GM12878 (cell line): ENCODE data around the gene SLC9A7. TPM values are rescaled to one million over a fixed set of nuclear protein-coding genes. Genes with fewer than 3 reads are reported as not detected.

Experiments used
- ATAC-seq: fragments of 200-7000 bp; cut with Tn5 transposase; 3 replicates; pipeline ENCODE4 v1.9.1; 2020; ENCODE audit warnings: mild to moderate bottlenecking, moderate library complexity
- BruUV-seq: library from RNA; stranded (reverse); fragments of 400-500 nt; replicated peaks from 2 replicates; lab custom pipeline; 2021; lab: Mats Ljungman, UMichigan
- CTCF ChIA-PET: fragments of 300-600 bp; sonication (Branson Sonifier 250); formaldehyde crosslinking; extraction: SDS; loops from one replicate; lab custom pipeline; 2021; ENCODE audit warnings: inconsistent platforms; lab: Yijun Ruan, JAX
- POLR2A ChIA-PET: fragments of 350-600 bp; formaldehyde crosslinking; extraction: SDS; loops from one replicate; lab custom pipeline; 2021; ENCODE audit warnings: inconsistent platforms; lab: Charles Lee
- RAD21 ChIA-PET: fragments of 300-600 bp; sonication (Branson Sonifier 250); formaldehyde crosslinking; loops from one replicate; lab custom pipeline; 2023; ENCODE audit warnings: antibody characterized with exemption; ENCODE audit not compliant: unreplicated experiment; lab: Charles Lee
- SMC1A ChIA-PET: fragments of 300-600 bp; sonication (Branson Sonifier 250); formaldehyde crosslinking; loops from one replicate; lab custom pipeline; 2023; ENCODE audit not compliant: unreplicated experiment, uncharacterized antibody; lab: Charles Lee
- DNase-seq: peaks from one replicate; pipeline ENCODE4 v3.0.0-alpha.2; 2011; ENCODE audit warnings: low read depth, low spot score
- FAIRE-seq: peaks from 3 replicates; lab custom pipeline; 2011; peaks lifted over from hg19 to GRCh38; lab: Jason Lieb, UNC
- H2AFZ ChIP-seq: 2 replicates; pipeline ENCODE4 v1.6.0; 2011; ENCODE audit warnings: low read depth, low read length, control low read depth; ENCODE audit not compliant: control insufficient read depth
- H3K27ac ChIP-seq: 2 replicates; pipeline ENCODE4 v1.5.1; 2011; ENCODE audit warnings: control low read depth; ENCODE audit not compliant: control insufficient read depth, insufficient read depth
- H3K27me3 ChIP-seq, 2 experiments: replicated peaks in 1 of 2; 2 replicates each; pipeline versions ENCODE4 v1.6.0 to v1.6.1; 2011; ENCODE audit warnings: low read length in 1 of 2; ENCODE audit not compliant: control insufficient read depth in 2 of 2, insufficient read depth in 2 of 2
- H3K36me3 ChIP-seq, 2 experiments: 2 replicates each; pipeline ENCODE4 v1.5.1; 2011; ENCODE audit warnings: low read length in 1 of 2; ENCODE audit not compliant: control insufficient read depth in 2 of 2, insufficient read depth in 2 of 2
- H3K4me1 ChIP-seq: 2 replicates; pipeline ENCODE4 v1.6.1; 2011; ENCODE audit warnings: mild to moderate bottlenecking, low read length, moderate library complexity, mixed read lengths; ENCODE audit not compliant: control insufficient read depth, insufficient read depth
- H3K4me2 ChIP-seq: 2 replicates; pipeline ENCODE4 v1.6.0; 2011; ENCODE audit warnings: control low read depth; ENCODE audit not compliant: control insufficient read depth, insufficient read depth
- H3K4me3 ChIP-seq: fragments of 200-600 bp; sonication (generic); 2 replicates; pipeline ENCODE4 v1.5.1; 2016
- H3K79me2 ChIP-seq: 2 replicates; pipeline ENCODE4 v1.6.0; 2011; ENCODE audit warnings: low read length; ENCODE audit not compliant: control insufficient read depth, insufficient read depth
- H3K9ac ChIP-seq: 2 replicates; pipeline ENCODE4 v1.8.0; 2011; ENCODE audit warnings: low read length, control low read depth, mixed read lengths; ENCODE audit not compliant: control insufficient read depth, insufficient read depth
- H3K9me3 ChIP-seq: replicated peaks from 3 replicates; pipeline ENCODE4 v1.5.1; 2011; ENCODE audit warnings: mild to moderate bottlenecking, low read length; ENCODE audit not compliant: control insufficient read depth, insufficient read depth
- H4K20me1 ChIP-seq: 2 replicates; pipeline ENCODE4 v1.6.0; 2011; ENCODE audit not compliant: control insufficient read depth, insufficient read depth
- BMI1 ChIP-seq: fragments of 450-650 bp; IDR thresholded peaks from 2 replicates; pipeline ENCODE4 v1.6.1; 2016; ENCODE audit warnings: mild to moderate bottlenecking, moderate library complexity, borderline replicate concordance
- CEBPB ChIP-seq, 2 experiments: fragments of 150-350 bp in 1 of 2; IDR thresholded peaks; 2 replicates each; pipeline ENCODE4 v1.6.1; 2012 to 2014; ENCODE audit warnings: low read depth in 2 of 2, low read length in 2 of 2, borderline replicate concordance in 1 of 2, inconsistent platforms in 1 of 2
- EGR1 ChIP-seq, 2 experiments: IDR thresholded peaks; 1 replicate in 1 of 2; 2 replicates in 1 of 2; pipeline ENCODE4 v1.6.1; 2011 to 2012; ENCODE audit warnings: low read depth in 2 of 2, low read length in 2 of 2, borderline replicate concordance in 1 of 2, mild to moderate bottlenecking in 1 of 2, moderate library complexity in 1 of 2
- LARP7 ChIP-seq: fragments of 450-650 bp; IDR thresholded peaks from 2 replicates; pipeline ENCODE4 v1.6.1; 2017; ENCODE audit warnings: mild to moderate bottlenecking
- MXI1 ChIP-seq: fragments of 150-350 bp; IDR thresholded peaks from 2 replicates; pipeline ENCODE4 v1.6.1; 2011; ENCODE audit warnings: low read depth, mild to moderate bottlenecking, inconsistent platforms, low read length, improper control_type of control experiment
- SMAD1 ChIP-seq: fragments of 450-650 bp; IDR thresholded peaks from 2 replicates; pipeline ENCODE4 v1.6.1; 2018; ENCODE audit warnings: mild to moderate bottlenecking, low read depth; ENCODE audit not compliant: partially characterized antibody
- TCF7 ChIP-seq: IDR thresholded peaks from 2 replicates; pipeline ENCODE4 v1.6.1; 2014; ENCODE audit warnings: antibody characterized with exemption, borderline replicate concordance
- YBX1 ChIP-seq: fragments of 450-650 bp; IDR thresholded peaks from 2 replicates; pipeline ENCODE4 v1.6.1; 2016; ENCODE audit warnings: antibody characterized with exemption
- ZZZ3 ChIP-seq: IDR thresholded peaks from 2 replicates; pipeline ENCODE4 v1.6.1; 2011; ENCODE audit warnings: low read depth; ENCODE audit not compliant: control insufficient read depth, insufficient read length
- WGBS: methylation state at CpG from one replicate; pipeline ENCODE4 v1.1.6; 2016; ENCODE audit warnings: low lambda C conversion rate; ENCODE audit not compliant: insufficient replicate concordance, insufficient coverage; ENCODE audit errors: missing lambda C conversion rate; 5-methylcytosine and 5-hydroxymethylcytosine counted together
- in situ Hi-C: fragments of 300-500 bp; cut with MboI; formaldehyde crosslinking; loops from 9 replicates; pipeline ENCODE4 v1.14.3; 2018; ENCODE audit warnings: mixed read lengths
- intact Hi-C: fragments of 100-400 bp; cut with micrococcal nuclease; formaldehyde crosslinking; loops from one replicate; pipeline ENCODE4 v1.14.2; 2022; ENCODE audit not compliant: unreplicated experiment
- polyA plus RNA-seq, 11 experiments: library from polyadenylated mRNA; depleted of rRNA in 4 of 11; unstranded in 6 of 11; stranded (reverse) in 5 of 11; fragments of >200 nt; fragmentation: Nextera tagmentation in 4 of 11; fragmentation: Illumina TruSeq in 1 of 11; extraction: Ambion mirVana in 4 of 11; extraction: Trizol in 1 of 11; gene quantifications; 1 replicate in 1 of 11; 2 replicates in 10 of 11; pipeline versions ENCODE4 v1.2.1 to v1.2.3, GENCODE V29; 2011 to 2016; ENCODE audit warnings: inconsistent platforms in 2 of 11, missing spikeins in 2 of 11, low read depth in 1 of 11
- total RNA-seq, 4 experiments: library from RNA; depleted of rRNA in 3 of 4; stranded (reverse); fragments of >200 nt in 3 of 4; fragmentation: Illumina TruSeq in 1 of 4; extraction: Trizol in 1 of 4; gene quantifications; 2 replicates each; pipeline versions ENCODE4 v1.2.1 to v1.2.3, GENCODE V29; 2013 to 2021
- TF ChIP-seq, protein P1 (sequence below): IDR thresholded peaks from 2 replicates; pipeline ENCODE4 v1.6.1; 2011; ENCODE audit warnings: borderline replicate concordance, low read depth, mild to moderate bottlenecking, moderate library complexity, low read length; ENCODE audit not compliant: insufficient read depth, poor library complexity, severe bottlenecking
- TF ChIP-seq, protein P2 (sequence below): fragments of 450-650 bp; IDR thresholded peaks from 2 replicates; pipeline ENCODE4 v1.6.1; 2016; ENCODE audit warnings: mild to moderate bottlenecking
- TF ChIP-seq, protein P3 (sequence below): IDR thresholded peaks from 2 replicates; pipeline ENCODE4 v1.6.1; 2012; ENCODE audit warnings: low read depth, low read length, improper control_type of control experiment
- TF ChIP-seq, protein P4 (sequence below): fragments of 450-650 bp; formaldehyde crosslinking; IDR thresholded peaks from 2 replicates; pipeline ENCODE4 v1.4.0; 2020; ENCODE audit warnings: mild to moderate bottlenecking, moderate library complexity
- TF ChIP-seq, protein P5 (sequence below): IDR thresholded peaks from 2 replicates; pipeline ENCODE4 v1.6.1; 2011; ENCODE audit warnings: low read depth, mild to moderate bottlenecking, low read length, moderate library complexity, borderline replicate concordance; ENCODE audit errors: extremely low read depth

Gene SLC9A7
- total and polyA plus RNA-seq, 10 of the 15 experiments (the other 5 are each of a cell fraction or from before 2014, with no cell fraction given), result 5.0 to 62.8 (median 30.5) TPM

DNA sequence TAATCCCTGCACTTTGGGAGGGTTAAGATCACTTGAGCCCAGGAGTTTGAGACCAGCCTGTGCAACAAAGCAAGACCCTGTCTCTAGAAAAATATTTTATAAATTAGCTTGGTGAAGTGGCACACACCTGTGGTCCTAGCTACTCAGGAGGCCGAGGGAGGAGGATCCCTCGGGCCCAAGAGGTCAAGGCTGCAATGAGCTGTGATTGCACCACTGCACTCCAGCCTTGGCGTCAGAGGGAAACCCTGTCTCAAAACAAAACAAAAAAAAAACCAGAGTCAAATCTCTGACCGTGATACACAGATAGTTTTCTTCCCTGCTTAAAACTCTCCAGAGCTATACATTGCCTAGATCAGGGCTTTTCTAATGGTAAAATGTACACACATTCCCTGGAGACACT is 131.9 kb downstream of the SLC9A7 start (continued):
- TF ChIP-seq, protein P1, sequence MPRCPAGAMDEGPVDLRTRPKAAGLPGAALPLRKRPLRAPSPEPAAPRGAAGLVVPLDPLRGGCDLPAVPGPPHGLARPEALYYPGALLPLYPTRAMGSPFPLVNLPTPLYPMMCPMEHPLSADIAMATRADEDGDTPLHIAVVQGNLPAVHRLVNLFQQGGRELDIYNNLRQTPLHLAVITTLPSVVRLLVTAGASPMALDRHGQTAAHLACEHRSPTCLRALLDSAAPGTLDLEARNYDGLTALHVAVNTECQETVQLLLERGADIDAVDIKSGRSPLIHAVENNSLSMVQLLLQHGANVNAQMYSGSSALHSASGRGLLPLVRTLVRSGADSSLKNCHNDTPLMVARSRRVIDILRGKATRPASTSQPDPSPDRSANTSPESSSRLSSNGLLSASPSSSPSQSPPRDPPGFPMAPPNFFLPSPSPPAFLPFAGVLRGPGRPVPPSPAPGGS, result no peak
- TF ChIP-seq LARP7 (no peak), CEBPB (IDR thresholded peaks at IDR 0.05; ENCODE audit: borderline replicate concordance in 1 of 2, low read depth in 2 of 2, low read length in 2 of 2) (no peak), MXI1 (no peak), ZZZ3 (no peak), BMI1 (no peak)
- TF ChIP-seq, protein P2, sequence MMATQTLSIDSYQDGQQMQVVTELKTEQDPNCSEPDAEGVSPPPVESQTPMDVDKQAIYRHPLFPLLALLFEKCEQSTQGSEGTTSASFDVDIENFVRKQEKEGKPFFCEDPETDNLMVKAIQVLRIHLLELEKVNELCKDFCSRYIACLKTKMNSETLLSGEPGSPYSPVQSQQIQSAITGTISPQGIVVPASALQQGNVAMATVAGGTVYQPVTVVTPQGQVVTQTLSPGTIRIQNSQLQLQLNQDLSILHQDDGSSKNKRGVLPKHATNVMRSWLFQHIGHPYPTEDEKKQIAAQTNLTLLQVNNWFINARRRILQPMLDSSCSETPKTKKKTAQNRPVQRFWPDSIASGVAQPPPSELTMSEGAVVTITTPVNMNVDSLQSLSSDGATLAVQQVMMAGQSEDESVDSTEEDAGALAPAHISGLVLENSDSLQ, result no peak
- TF ChIP-seq, protein P3, sequence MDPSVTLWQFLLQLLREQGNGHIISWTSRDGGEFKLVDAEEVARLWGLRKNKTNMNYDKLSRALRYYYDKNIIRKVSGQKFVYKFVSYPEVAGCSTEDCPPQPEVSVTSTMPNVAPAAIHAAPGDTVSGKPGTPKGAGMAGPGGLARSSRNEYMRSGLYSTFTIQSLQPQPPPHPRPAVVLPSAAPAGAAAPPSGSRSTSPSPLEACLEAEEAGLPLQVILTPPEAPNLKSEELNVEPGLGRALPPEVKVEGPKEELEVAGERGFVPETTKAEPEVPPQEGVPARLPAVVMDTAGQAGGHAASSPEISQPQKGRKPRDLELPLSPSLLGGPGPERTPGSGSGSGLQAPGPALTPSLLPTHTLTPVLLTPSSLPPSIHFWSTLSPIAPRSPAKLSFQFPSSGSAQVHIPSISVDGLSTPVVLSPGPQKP, result no peak

DNA sequence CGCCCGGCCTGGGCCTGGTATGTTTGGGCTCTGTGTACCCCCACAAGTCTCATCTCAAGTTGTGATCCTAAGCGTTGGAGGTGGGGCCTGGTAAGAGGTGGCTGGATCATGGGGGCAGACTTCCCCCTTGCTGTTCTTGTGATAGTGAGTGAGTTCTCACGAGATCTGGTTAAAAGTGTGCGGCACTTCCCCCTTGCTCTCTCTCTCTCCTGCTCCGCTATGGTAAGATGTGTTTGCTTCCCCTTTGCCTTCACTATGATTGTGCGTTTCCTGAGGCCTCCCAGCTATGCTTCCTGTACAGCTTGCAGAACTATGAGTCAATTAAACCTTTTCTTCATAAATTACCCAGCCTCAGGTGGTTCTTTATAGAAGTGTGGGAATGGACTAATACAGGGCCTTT is 132.4 kb downstream of the SLC9A7 start:
- Histone ChIP-seq H3K27me3 (no peaks in the 10 kb centered on the region), H3K9me3 (no peaks in the 10 kb centered on the region), H3K4me2 (no peak overlapping the region; the same call in 1 of the 2 replicates), H3K4me1 (peaks cover 33% of the 10 kb centered on the region), H3K36me3 (no peaks in the 10 kb centered on the region; a peak in 2 of 4 replicates), H3K79me2 (no peaks in the 10 kb centered on the region), H3K4me3 (no peak overlapping the region), H3K9ac (no peak overlapping the region), H2AFZ (no peak overlapping the region), H4K20me1 (no peaks in the 10 kb centered on the region), H3K27ac (peak overlapping the region; percentile 85)
- intact Hi-C loops, result no loop called here
- no TSS peak for BruUV-seq
- FAIRE-seq, result no peak
- CTCF ChIA-PET, result interaction anchor here (1.4 kb wide), 1 partner anchor 64 kb away, joined by 4 read pairs; no protein-coding TSS in a partner anchor
- POLR2A ChIA-PET, result interaction anchor here (0.8 kb wide), 1 partner anchor 64 kb away, joined by 3 read pairs; no protein-coding TSS in a partner anchor
- RAD21 ChIA-PET, result no interaction called here
- SMC1A ChIA-PET, result no interaction called here
- no peak for DNase-seq
- no peak for ATAC-seq
- 23% methylated on average over 6 of the region's 7 CpGs for WGBS
- in situ Hi-C loops, result no loop called here
- TF ChIP-seq MXI1 (no peak), EGR1 (IDR thresholded peaks at IDR 0.05; ENCODE audit: borderline replicate concordance in 1 of 2, low read depth in 2 of 2, low read length in 2 of 2) (peak in 1 of 2 experiments; percentile 57; a peak in 1 of 3 replicates), BMI1 (no peak), SMAD1 (no peak), YBX1 (no peak), TCF7 (no peak)
- TF ChIP-seq, protein P4, sequence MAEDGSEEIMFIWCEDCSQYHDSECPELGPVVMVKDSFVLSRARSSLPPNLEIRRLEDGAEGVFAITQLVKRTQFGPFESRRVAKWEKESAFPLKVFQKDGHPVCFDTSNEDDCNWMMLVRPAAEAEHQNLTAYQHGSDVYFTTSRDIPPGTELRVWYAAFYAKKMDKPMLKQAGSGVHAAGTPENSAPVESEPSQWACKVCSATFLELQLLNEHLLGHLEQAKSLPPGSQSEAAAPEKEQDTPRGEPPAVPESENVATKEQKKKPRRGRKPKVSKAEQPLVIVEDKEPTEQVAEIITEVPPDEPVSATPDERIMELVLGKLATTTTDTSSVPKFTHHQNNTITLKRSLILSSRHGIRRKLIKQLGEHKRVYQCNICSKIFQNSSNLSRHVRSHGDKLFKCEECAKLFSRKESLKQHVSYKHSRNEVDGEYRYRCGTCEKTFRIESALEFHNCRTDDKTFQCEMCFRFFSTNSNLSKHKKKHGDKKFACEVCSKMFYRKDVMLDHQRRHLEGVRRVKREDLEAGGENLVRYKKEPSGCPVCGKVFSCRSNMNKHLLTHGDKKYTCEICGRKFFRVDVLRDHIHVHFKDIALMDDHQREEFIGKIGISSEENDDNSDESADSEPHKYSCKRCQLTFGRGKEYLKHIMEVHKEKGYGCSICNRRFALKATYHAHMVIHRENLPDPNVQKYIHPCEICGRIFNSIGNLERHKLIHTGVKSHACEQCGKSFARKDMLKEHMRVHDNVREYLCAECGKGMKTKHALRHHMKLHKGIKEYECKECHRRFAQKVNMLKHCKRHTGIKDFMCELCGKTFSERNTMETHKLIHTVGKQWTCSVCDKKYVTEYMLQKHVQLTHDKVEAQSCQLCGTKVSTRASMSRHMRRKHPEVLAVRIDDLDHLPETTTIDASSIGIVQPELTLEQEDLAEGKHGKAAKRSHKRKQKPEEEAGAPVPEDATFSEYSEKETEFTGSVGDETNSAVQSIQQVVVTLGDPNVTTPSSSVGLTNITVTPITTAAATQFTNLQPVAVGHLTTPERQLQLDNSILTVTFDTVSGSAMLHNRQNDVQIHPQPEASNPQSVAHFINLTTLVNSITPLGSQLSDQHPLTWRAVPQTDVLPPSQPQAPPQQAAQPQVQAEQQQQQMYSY (CRISPR knock-in tag), result no peak
- TF ChIP-seq, protein P5, sequence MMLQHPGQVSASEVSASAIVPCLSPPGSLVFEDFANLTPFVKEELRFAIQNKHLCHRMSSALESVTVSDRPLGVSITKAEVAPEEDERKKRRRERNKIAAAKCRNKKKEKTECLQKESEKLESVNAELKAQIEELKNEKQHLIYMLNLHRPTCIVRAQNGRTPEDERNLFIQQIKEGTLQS, result no peak
